Tibial nerve (tissue), 4 donors: ENCODE data around the gene PRR11.

Source experiments
- CTCF ChIP-seq, 5 experiments: fragments of 200-600 bp in 3 of 5; fragments of 450-650 bp in 2 of 5; sonication (generic) in 3 of 5; IDR thresholded peaks; one replicate each; pipeline ENCODE4 v1.5.1; 2016 to 2019; ENCODE audit warnings: antibody characterized with exemption in 5 of 5, mild to moderate bottlenecking in 3 of 5, moderate library complexity in 2 of 5
- EP300 ChIP-seq, 2 donors: sonication (generic); formaldehyde crosslinking; IDR thresholded peaks; one replicate each; pipeline ENCODE4 v1.6.1; 2017; ENCODE audit warnings: antibody characterized with exemption in 2 of 2, mild to moderate bottlenecking in 1 of 2

GRCh38 chr17:59108400-59109102 lies 47.0 kb upstream of the PRR11 start:
- TF ChIP-seq CTCF (IDR thresholded peaks at IDR 0.05) (no peak), EP300 (IDR thresholded peaks at IDR 0.05) (no peak)
